ENCODE data around the gene DUSP9. TPM values are rescaled to one million over a fixed set of nuclear protein-coding genes. Genes with fewer than 3 reads are reported as not detected.

The DUSP9 gene
- total RNA-seq, 1 donor from 2014 or later, result not detected

DNA sequence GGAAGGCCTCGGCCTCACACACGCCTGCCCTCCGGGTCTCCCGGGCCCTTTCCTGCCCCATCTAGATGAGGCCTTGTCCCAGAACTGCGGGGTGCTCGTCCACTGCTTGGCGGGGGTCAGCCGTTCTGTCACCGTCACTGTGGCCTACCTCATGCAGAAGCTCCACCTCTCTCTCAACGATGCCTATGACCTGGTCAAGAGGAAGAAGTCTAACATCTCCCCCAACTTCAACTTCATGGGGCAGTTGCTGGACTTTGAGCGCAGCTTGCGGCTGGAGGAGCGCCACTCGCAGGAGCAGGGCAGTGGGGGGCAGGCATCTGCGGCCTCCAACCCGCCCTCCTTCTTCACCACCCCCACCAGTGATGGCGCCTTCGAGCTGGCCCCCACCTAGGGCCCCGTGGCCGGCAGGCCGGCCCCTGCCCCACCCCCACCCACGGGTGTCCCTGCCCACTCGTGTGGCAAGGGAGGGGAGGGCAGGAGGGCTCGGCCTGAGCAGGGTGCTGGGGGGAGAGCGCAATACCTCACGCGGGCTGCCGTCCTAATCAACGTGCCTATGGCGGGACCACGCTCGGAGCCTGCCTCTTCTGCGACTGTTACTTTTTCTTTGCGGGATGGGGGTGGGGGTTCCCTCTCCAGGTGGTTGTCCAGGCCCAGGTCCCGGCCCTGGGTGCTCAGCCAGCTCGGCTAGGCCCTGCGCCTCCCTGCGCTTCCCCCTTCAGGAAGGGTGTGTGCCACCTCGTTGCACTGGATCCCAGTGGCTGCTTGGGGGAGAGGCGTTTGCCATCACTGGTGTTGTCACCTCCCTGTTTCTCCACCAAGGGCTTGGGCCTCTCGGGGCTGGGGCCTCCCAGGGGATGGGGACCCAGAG, 3.1 kb downstream of the DUSP9 start:
- no peaks in the 10 kb centered on the region for H3K36me3 ChIP-seq
- intact Hi-C loops (cut with micrococcal nuclease), result no loop called here
- H3K27me3 ChIP-seq (ENCODE audit: low read depth), result peaks cover 43% of the 10 kb centered on the region
- DNase-seq, result no peak
- H3K9me3 ChIP-seq (replicated peaks), result no peaks in the 10 kb centered on the region
- no peak overlapping the region for H3K4me3 ChIP-seq
- no peak overlapping the region for H3K27ac ChIP-seq (replicated peaks)
- H3K4me1 ChIP-seq, result no peaks in the 10 kb centered on the region
- TF ChIP-seq, protein P1, sequence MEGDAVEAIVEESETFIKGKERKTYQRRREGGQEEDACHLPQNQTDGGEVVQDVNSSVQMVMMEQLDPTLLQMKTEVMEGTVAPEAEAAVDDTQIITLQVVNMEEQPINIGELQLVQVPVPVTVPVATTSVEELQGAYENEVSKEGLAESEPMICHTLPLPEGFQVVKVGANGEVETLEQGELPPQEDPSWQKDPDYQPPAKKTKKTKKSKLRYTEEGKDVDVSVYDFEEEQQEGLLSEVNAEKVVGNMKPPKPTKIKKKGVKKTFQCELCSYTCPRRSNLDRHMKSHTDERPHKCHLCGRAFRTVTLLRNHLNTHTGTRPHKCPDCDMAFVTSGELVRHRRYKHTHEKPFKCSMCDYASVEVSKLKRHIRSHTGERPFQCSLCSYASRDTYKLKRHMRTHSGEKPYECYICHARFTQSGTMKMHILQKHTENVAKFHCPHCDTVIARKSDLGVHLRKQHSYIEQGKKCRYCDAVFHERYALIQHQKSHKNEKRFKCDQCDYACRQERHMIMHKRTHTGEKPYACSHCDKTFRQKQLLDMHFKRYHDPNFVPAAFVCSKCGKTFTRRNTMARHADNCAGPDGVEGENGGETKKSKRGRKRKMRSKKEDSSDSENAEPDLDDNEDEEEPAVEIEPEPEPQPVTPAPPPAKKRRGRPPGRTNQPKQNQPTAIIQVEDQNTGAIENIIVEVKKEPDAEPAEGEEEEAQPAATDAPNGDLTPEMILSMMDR (IDR thresholded peaks at IDR 0.05; ENCODE audit: borderline replicate concordance), result no peak

DNA sequence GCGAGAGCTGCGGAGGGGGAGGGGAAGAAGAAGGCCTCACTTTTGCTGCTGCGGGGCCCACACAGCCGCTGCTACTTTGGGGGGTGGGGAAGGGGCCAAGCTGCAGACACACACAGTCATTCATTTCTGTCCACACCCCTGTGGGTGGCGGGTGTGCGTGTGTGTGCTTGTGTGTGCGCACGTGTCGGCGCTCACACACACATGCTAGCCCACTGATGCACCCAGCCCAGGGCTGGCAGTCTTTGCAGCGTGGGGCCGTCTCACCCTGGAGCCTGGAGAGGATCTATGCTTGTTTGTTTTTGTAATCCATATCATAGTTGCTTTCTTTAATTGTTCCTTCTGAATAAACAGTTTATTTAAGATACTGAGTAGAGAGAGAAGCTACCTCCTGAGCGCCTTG, 4.0 kb downstream of the DUSP9 start:
- Histone ChIP-seq H3K36me3 (no peaks in the 10 kb centered on the region), H3K27me3 (ENCODE audit: low read depth) (peaks cover 35% of the 10 kb centered on the region), H3K4me1 (no peaks in the 10 kb centered on the region), H3K4me3 (no peak overlapping the region), H3K9me3 (replicated peaks) (no peaks in the 10 kb centered on the region), H3K27ac (replicated peaks) (no peak overlapping the region)
- TF ChIP-seq, protein P1 (IDR thresholded peaks at IDR 0.05; ENCODE audit: borderline replicate concordance), result no peak
- intact Hi-C loops (cut with micrococcal nuclease), result no loop called here
- DNase-seq, result no peak

DNA sequence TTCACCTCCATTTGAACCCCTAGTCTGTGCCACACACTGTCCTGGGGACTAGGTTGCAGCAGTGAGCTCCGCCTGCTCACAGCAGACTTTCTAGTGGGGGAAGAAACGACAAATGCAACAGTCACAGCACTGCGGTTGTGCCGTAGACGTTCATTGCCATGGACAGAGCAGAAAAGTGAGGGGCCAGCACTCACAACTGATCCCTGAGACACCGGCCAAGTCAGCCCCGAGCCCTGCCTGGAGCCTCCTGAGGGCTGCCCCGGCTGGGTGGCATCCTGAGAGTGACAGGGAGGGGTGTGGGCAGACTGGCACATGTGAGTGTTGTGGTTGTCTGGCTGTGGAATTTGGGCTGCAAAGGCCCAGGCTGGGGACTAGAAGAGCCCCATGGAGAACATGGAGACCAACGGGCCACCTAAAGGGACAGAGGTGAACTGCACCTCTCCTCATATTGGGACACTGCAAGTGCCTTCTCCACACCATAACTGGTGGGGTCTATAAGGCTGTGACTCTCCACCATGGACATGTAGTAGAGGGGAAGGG, 4.6 kb downstream of the DUSP9 start:
- TF ChIP-seq, protein P1 (IDR thresholded peaks at IDR 0.05; ENCODE audit: borderline replicate concordance), result peak; percentile 18
- no peak overlapping the region for H3K27ac ChIP-seq (replicated peaks)
- no peak for DNase-seq
- peaks cover 28% of the 10 kb centered on the region for H3K27me3 ChIP-seq (ENCODE audit: low read depth)
- no peak overlapping the region for H3K4me3 ChIP-seq
- no peaks in the 10 kb centered on the region for H3K36me3 ChIP-seq
- no peaks in the 10 kb centered on the region for H3K4me1 ChIP-seq
- intact Hi-C loops (cut with micrococcal nuclease), result no loop called here
- H3K9me3 ChIP-seq (replicated peaks), result no peaks in the 10 kb centered on the region

DNA sequence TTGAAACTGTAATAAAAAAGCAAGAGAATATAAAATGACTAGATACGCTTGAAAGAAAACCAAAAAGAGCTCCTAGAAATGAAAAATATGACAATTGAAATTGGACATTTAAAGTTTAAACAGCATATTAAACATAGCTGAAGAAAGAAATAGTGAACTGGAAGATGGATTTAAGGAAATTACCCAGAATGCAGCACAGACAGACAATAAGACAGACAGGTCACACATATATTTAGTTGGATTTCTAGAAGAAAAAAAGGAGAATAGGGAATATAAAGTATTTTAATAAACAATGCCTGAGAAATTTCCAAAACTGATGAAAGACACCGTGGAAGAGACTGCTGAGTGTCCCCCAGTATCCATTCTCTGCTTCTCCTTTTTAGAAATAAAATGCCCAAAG, 6.6 kb downstream of the DUSP9 start:
- peaks cover 9% of the 10 kb centered on the region for H3K27me3 ChIP-seq (ENCODE audit: low read depth)
- intact Hi-C loops (cut with micrococcal nuclease), result no loop called here
- H3K4me1 ChIP-seq, result no peaks in the 10 kb centered on the region
- H3K9me3 ChIP-seq (replicated peaks), result no peaks in the 10 kb centered on the region
- H3K36me3 ChIP-seq, result no peaks in the 10 kb centered on the region
- TF ChIP-seq, protein P1 (IDR thresholded peaks at IDR 0.05; ENCODE audit: borderline replicate concordance), result no peak
- no peak overlapping the region for H3K27ac ChIP-seq (replicated peaks)
- DNase-seq, result no peak
- H3K4me3 ChIP-seq, result no peak overlapping the region

DNA sequence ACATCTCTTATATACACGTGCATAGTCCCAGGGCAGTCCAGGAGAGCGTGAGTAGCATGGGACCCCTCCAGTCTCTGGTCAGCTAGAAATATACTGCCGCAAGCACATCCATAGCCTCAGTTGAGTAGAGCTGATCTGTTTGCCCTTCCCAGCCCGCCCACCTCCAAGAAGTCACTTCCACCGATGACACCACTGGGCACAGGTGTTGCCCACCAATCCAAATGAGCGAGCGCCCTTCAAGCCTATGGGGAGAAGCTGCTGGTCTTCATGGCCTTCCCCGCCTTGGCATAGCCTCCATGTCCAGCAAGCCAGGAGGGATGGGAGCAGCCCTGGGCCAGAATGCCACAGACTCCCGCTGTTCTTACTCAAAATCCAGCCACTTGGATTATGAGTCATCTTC, 10.2 kb downstream of the DUSP9 start:
- Histone ChIP-seq H3K27me3 (ENCODE audit: low read depth) (peaks cover 11% of the 10 kb centered on the region), H3K4me1 (no peaks in the 10 kb centered on the region), H3K36me3 (no peaks in the 10 kb centered on the region), H3K27ac (replicated peaks) (no peak overlapping the region), H3K4me3 (no peak overlapping the region), H3K9me3 (replicated peaks) (no peaks in the 10 kb centered on the region)
- intact Hi-C loops (cut with micrococcal nuclease), result no loop called here
- TF ChIP-seq, protein P1 (IDR thresholded peaks at IDR 0.05; ENCODE audit: borderline replicate concordance), result no peak
- no peak for DNase-seq
